ENCODE results near the gene MUC5B. TPM values are rescaled to one million over a fixed set of nuclear protein-coding genes. Genes with fewer than 3 reads are reported as not detected.
"Not testable (repeated sequence)": the region's sequence is repeated elsewhere in the genome, so short reads cannot be mapped to it uniquely, and the experiment has no call there.

The MUC5B gene
- total and polyA plus RNA-seq, 2 donors (not counting 1 experiment from before 2014, with no cell fraction given), result not detected

DNA sequence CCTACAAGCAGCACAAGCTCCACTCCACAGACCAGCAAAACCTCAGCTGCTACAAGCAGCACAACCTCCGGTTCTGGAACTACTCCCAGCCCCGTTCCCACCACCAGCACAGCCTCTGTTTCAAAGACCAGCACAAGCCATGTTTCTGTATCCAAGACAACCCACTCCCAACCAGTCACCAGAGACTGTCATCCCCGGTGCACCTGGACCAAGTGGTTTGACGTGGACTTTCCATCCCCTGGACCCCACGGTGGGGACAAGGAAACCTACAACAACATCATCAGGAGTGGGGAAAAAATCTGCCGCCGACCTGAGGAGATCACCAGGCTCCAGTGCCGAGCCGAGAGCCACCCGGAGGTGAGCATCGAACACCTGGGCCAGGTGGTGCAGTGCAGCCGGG lies 33.0 kb upstream of the MUC5B start:
- peaks cover 0 to 19% (median 0%) of the 10 kb centered on the region in 3 donors for H3K9me3 ChIP-seq (ENCODE audit: control extremely low read depth in 1 of 3, control insufficient read depth in 2 of 3, insufficient read depth in 1 of 3, low read length in 2 of 3)
- H4K20me1 ChIP-seq (ENCODE audit: control insufficient read depth, insufficient read depth, low read length, poor library complexity, severe bottlenecking); H3K9me3 Mint-ChIP-seq (ENCODE audit: insufficient read depth); H3K4me3 Mint-ChIP-seq; H3K36me3 ChIP-seq (replicated peaks in 1 of 2; ENCODE audit: control extremely low read depth in 1 of 2, control insufficient read depth in 1 of 2, extremely low read depth in 1 of 2, insufficient read depth in 2 of 2, low read length in 1 of 2); H3K4me1 Mint-ChIP-seq; H3K9ac ChIP-seq (ENCODE audit: low read length); H3K4me2 ChIP-seq (replicated peaks; ENCODE audit: low read depth, low read length, poor library complexity, severe bottlenecking); DNase-seq; H3K79me2 ChIP-seq (ENCODE audit: control insufficient read depth, insufficient read depth, low read length); H3K27me3 ChIP-seq (replicated peaks in 1 of 4; ENCODE audit: control extremely low read depth in 1 of 4, control insufficient read depth in 3 of 4, insufficient read depth in 4 of 4, low read length in 3 of 4); H3K27ac Mint-ChIP-seq; POLR2A ChIA-PET; H3K27me3 Mint-ChIP-seq; H3K4me3 ChIP-seq (ENCODE audit: control extremely low read depth in 1 of 5, extremely low read depth in 1 of 5, insufficient read depth in 1 of 5, low read depth in 2 of 5, low read length in 4 of 5); H3K4me1 ChIP-seq (ENCODE audit: control insufficient read depth in 2 of 2, insufficient read depth in 2 of 2, low read length in 2 of 2); ATAC-seq (ENCODE audit: low read depth); H3K27ac ChIP-seq (ENCODE audit: low read length in 2 of 2); intact Hi-C loops (cut with micrococcal nuclease); H2AFZ ChIP-seq (ENCODE audit: insufficient read depth, low read depth, low read length, poor library complexity, severe bottlenecking); CTCF ChIA-PET: not testable (repeated sequence)
- 81% methylated on average over 2 of the region's 12 CpGs for WGBS (ENCODE audit: insufficient coverage)

DNA sequence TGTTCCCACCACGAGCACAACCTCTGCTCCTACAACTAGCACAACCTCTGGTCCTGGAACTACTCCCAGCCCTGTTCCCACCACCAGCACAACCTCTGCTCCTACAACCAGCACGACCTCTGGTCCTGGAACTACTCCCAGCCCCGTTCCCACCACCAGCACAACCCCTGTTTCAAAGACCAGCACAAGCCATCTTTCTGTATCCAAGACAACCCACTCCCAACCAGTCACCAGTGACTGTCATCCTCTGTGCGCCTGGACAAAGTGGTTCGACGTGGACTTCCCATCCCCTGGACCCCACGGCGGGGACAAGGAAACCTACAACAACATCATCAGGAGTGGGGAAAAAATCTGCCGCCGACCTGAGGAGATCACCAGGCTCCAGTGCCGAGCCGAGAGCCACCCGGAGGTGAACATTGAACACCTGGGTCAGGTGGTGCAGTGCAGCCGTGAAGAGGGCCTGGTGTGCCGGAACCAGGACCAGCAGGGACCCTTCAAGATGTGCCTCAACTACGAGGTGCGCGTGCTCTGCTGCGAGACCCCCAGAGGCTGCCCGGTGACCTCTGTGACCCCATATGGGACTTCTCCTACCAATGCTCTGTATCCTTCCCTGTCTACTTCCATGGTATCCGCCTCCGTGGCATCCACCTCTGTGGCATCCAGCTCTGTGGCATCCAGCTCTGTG lies 30.9 kb upstream of the MUC5B start:
- POLR2A ChIA-PET, result not testable (repeated sequence)

More for the DNA sequence above, 30.9 kb upstream of the MUC5B start:
- H2AFZ ChIP-seq (ENCODE audit: insufficient read depth, low read depth, low read length, poor library complexity, severe bottlenecking); ATAC-seq (ENCODE audit: low read depth); DNase-seq; H3K27me3 ChIP-seq (replicated peaks in 1 of 4; ENCODE audit: control extremely low read depth in 1 of 4, control insufficient read depth in 3 of 4, insufficient read depth in 4 of 4, low read length in 3 of 4); H3K27ac Mint-ChIP-seq; H3K79me2 ChIP-seq (ENCODE audit: control insufficient read depth, insufficient read depth, low read length); H3K27ac ChIP-seq (ENCODE audit: low read length in 2 of 2); intact Hi-C loops (cut with micrococcal nuclease); H3K36me3 ChIP-seq (replicated peaks in 1 of 2; ENCODE audit: control extremely low read depth in 1 of 2, control insufficient read depth in 1 of 2, extremely low read depth in 1 of 2, insufficient read depth in 2 of 2, low read length in 1 of 2); H4K20me1 ChIP-seq (ENCODE audit: control insufficient read depth, insufficient read depth, low read length, poor library complexity, severe bottlenecking); CTCF ChIA-PET; H3K4me1 Mint-ChIP-seq; H3K9me3 Mint-ChIP-seq (ENCODE audit: insufficient read depth); H3K4me3 Mint-ChIP-seq; H3K4me1 ChIP-seq (ENCODE audit: control insufficient read depth in 2 of 2, insufficient read depth in 2 of 2, low read length in 2 of 2); H3K4me2 ChIP-seq (replicated peaks; ENCODE audit: low read depth, low read length, poor library complexity, severe bottlenecking); H3K27me3 Mint-ChIP-seq; H3K9ac ChIP-seq (ENCODE audit: low read length); H3K4me3 ChIP-seq (ENCODE audit: control extremely low read depth in 1 of 5, extremely low read depth in 1 of 5, insufficient read depth in 1 of 5, low read depth in 2 of 5, low read length in 4 of 5): not testable (repeated sequence)
- H3K9me3 ChIP-seq (ENCODE audit: control extremely low read depth in 1 of 3, control insufficient read depth in 2 of 3, insufficient read depth in 1 of 3, low read length in 2 of 3), result peaks cover 0 to 15% (median 0%) of the 10 kb centered on the region in 3 donors
- WGBS (ENCODE audit: insufficient coverage), result 84% methylated on average over 17 of the region's 22 CpGs

Data from B cell (primary cell).